Caco-2 (cell line): Measurements from ENCODE around the gene GIMAP1. TPM values are rescaled to one million over a fixed set of nuclear protein-coding genes. Genes with fewer than 3 reads are reported as not detected.

Experiments
- BruUV-seq: library from RNA; stranded (reverse); fragments of 400-500 nt; replicated peaks from 2 replicates; lab custom pipeline; 2021; lab: Mats Ljungman, UMichigan
- CTCF ChIA-PET: fragments of 300-600 bp; sonication (Branson Sonifier 250); formaldehyde crosslinking; loops from one replicate; lab custom pipeline; 2022; ENCODE audit warnings: antibody characterized with exemption; lab: Charles Lee
- POLR2A ChIA-PET: fragments of 300-600 bp; sonication (Branson Sonifier 250); formaldehyde crosslinking; loops from one replicate; lab custom pipeline; 2022; ENCODE audit warnings: antibody characterized with exemption; lab: Charles Lee
- DNase-seq, 2 experiments: peaks; one replicate each; pipeline versions ENCODE4 v3.0.0 to v3.0.0-alpha.2; 2020 to 2022
- H3K27me3 ChIP-seq: replicated peaks from 2 replicates; pipeline ENCODE4 v1.6.0; 2011; ENCODE audit warnings: low read length; ENCODE audit not compliant: control insufficient read depth, insufficient read depth
- H3K36me3 ChIP-seq: 2 replicates; pipeline ENCODE4 v1.5.1; 2011; ENCODE audit warnings: low read length; ENCODE audit not compliant: control insufficient read depth, insufficient read depth
- H3K4me1 ChIP-seq: fragments of 250-450 bp; sonication (Bioruptor Pico); 2 replicates; pipeline ENCODE4 v1.5.1; 2020; ENCODE audit warnings: mild to moderate bottlenecking
- H3K4me3 ChIP-seq: 2 replicates; pipeline ENCODE4 v1.5.1; 2011; ENCODE audit warnings: low read depth, mild to moderate bottlenecking, control low read depth, low read length
- H3K9me3 ChIP-seq: fragments of 250-450 bp; sonication (Bioruptor Pico); 2 replicates; pipeline ENCODE4 v1.5.1; 2020; ENCODE audit warnings: mild to moderate bottlenecking, moderate library complexity
- H3K27ac Mint-ChIP-seq: one replicate; pipeline ENCODE4 v1.8.0; 2022; ENCODE audit warnings: mixed read lengths; ENCODE audit not compliant: unreplicated experiment
- H3K27me3 Mint-ChIP-seq: one replicate; pipeline ENCODE4 v1.8.0; 2022; ENCODE audit warnings: mixed read lengths; ENCODE audit not compliant: insufficient read depth, unreplicated experiment
- H3K36me3 Mint-ChIP-seq: one replicate; pipeline ENCODE4 v1.8.0; 2022; ENCODE audit warnings: mild to moderate bottlenecking, mixed read lengths; ENCODE audit not compliant: insufficient read depth, unreplicated experiment
- H3K4me1 Mint-ChIP-seq: one replicate; pipeline ENCODE4 v1.8.0; 2022; ENCODE audit warnings: low read depth, mixed read lengths; ENCODE audit not compliant: unreplicated experiment
- H3K4me3 Mint-ChIP-seq: one replicate; pipeline ENCODE4 v1.8.0; 2022; ENCODE audit warnings: mild to moderate bottlenecking, moderate library complexity, mixed read lengths; ENCODE audit not compliant: unreplicated experiment
- H3K9me3 Mint-ChIP-seq: one replicate; pipeline ENCODE4 v1.8.0; 2022; ENCODE audit warnings: mixed read lengths; ENCODE audit not compliant: unreplicated experiment
- CTCF ChIP-seq, 2 experiments: fragments of 200-600 bp in 1 of 2; IDR thresholded peaks; 1 replicate in 1 of 2; 2 replicates in 1 of 2; pipeline versions ENCODE4 v1.5.1 to v1.8.0; 2011 to 2022; ENCODE audit warnings: antibody characterized with exemption in 1 of 2, control low read depth in 1 of 2, inconsistent platforms in 1 of 2, low read depth in 1 of 2, low read length in 1 of 2, mild to moderate bottlenecking in 1 of 2, moderate library complexity in 1 of 2; ENCODE audit not compliant: insufficient read depth in 1 of 2, severe bottlenecking in 1 of 2, unreplicated experiment in 1 of 2
- intact Hi-C: fragments of 100-400 bp; cut with micrococcal nuclease; formaldehyde crosslinking; loops from one replicate; pipeline ENCODE4 v1.10.0; 2022; ENCODE audit not compliant: unreplicated experiment
- total RNA-seq: library from RNA; stranded (reverse); gene quantifications from 2 replicates; pipeline ENCODE4 v1.2.3, GENCODE V29; 2022

Gene GIMAP1
- total RNA-seq, 1 experiment from 2014 or later: not detected

- Histone ChIP-seq H3K9me3 (no peaks in the 10 kb centered on the region), H3K27me3 (peaks cover 1% of the 10 kb centered on the region; the same call in 1 of the 2 replicates), H3K36me3 (no peaks in the 10 kb centered on the region), H3K4me3 (no peak overlapping the region), H3K4me1 (no peaks in the 10 kb centered on the region)
- Mint-ChIP-seq H3K27ac (no peak overlapping the region), H3K4me1 (peaks cover 7% of the 10 kb centered on the region), H3K9me3 (no peaks in the 10 kb centered on the region), H3K36me3 (no peaks in the 10 kb centered on the region), H3K4me3 (no peak overlapping the region), H3K27me3 (peaks cover 21% of the 10 kb centered on the region)
- intact Hi-C loops: no loop called here
- ChIA-PET CTCF (no interaction called here), POLR2A (no interaction called here)
- BruUV-seq: no TSS peak
- no peak for TF ChIP-seq CTCF (IDR thresholded peaks at IDR 0.05; ENCODE audit: insufficient read depth in 1 of 2, low read depth in 1 of 2, low read length in 1 of 2, severe bottlenecking in 1 of 2, unreplicated experiment in 1 of 2)
- no peak for DNase-seq
Observed at GRCh38 chr7:150735596-150736358, 19.4 kb downstream of the GIMAP1 start.

- Histone ChIP-seq H3K36me3 (no peaks in the 10 kb centered on the region), H3K9me3 (no peaks in the 10 kb centered on the region), H3K4me1 (no peaks in the 10 kb centered on the region), H3K4me3 (no peak overlapping the region), H3K27me3 (peaks cover 1% of the 10 kb centered on the region; the same call in 1 of the 2 replicates)
- ChIA-PET CTCF (no interaction called here), POLR2A (no interaction called here)
- Mint-ChIP-seq H3K4me3 (no peak overlapping the region), H3K4me1 (peaks cover 7% of the 10 kb centered on the region), H3K9me3 (no peaks in the 10 kb centered on the region), H3K36me3 (no peaks in the 10 kb centered on the region), H3K27me3 (peaks cover 23% of the 10 kb centered on the region), H3K27ac (no peak overlapping the region)
- intact Hi-C loops: no loop called here
- TF ChIP-seq CTCF (IDR thresholded peaks at IDR 0.05; ENCODE audit: insufficient read depth in 1 of 2, low read depth in 1 of 2, low read length in 1 of 2, severe bottlenecking in 1 of 2, unreplicated experiment in 1 of 2): no peak
- no TSS peak for BruUV-seq
- no peak for DNase-seq
Observed at GRCh38 chr7:150736864-150737263, 20.5 kb downstream of the GIMAP1 start.

GRCh38 chr7:150737265-150738055, 21.0 kb downstream of the GIMAP1 start, which contains the start of gene GIMAP5:
Gene GIMAP5 (plus strand): TSS chr7:150737418. CDS start chr7:150740885, 3,467 bp downstream.
- no peaks in the 10 kb centered on the region for H3K9me3 Mint-ChIP-seq
- Histone ChIP-seq H3K4me3 (no peak within 1 kb of the TSS), H3K27me3 (peaks cover 1% of the 10 kb centered on the region; the same call in 1 of the 2 replicates), H3K9me3 (no peaks in the 10 kb centered on the region), H3K4me1 (no peaks in the 10 kb centered on the region), H3K36me3 (no peaks in the 10 kb centered on the region)
- no peak for DNase-seq
- no TSS peak for BruUV-seq
- intact Hi-C loops: no loop called here
- no peak for TF ChIP-seq CTCF (IDR thresholded peaks at IDR 0.05; ENCODE audit: insufficient read depth in 1 of 2, low read depth in 1 of 2, low read length in 1 of 2, severe bottlenecking in 1 of 2, unreplicated experiment in 1 of 2)
- H3K4me1 Mint-ChIP-seq: peaks cover 7% of the 10 kb centered on the region
- ChIA-PET POLR2A (no interaction called here), CTCF (no interaction called here)
- H3K27me3 Mint-ChIP-seq: peaks cover 26% of the 10 kb centered on the region
- H3K4me3 Mint-ChIP-seq: no peak within 1 kb of the TSS
- H3K36me3 Mint-ChIP-seq: no peaks in the 10 kb centered on the region
- no peak within 1 kb of the TSS for H3K27ac Mint-ChIP-seq
